HG03135 (cell line): ENCODE data around the gene NPRL2.

Experiments used
- ATAC-seq: cut with Tn5 transposase; IDR thresholded peaks from one replicate; pipeline ENCODE4 v1.9.1; 2021; ENCODE audit warnings: mild to moderate bottlenecking, moderate library complexity; ENCODE audit not compliant: unreplicated experiment

The NPRL2 gene

GRCh38 chr3:50373146-50374051, 22.8 kb upstream of the NPRL2 start:
- no peak for ATAC-seq

- ATAC-seq: no peak
Measured at GRCh38 chr3:50372349-50372748, 21.8 kb upstream of the NPRL2 start.

DNA sequence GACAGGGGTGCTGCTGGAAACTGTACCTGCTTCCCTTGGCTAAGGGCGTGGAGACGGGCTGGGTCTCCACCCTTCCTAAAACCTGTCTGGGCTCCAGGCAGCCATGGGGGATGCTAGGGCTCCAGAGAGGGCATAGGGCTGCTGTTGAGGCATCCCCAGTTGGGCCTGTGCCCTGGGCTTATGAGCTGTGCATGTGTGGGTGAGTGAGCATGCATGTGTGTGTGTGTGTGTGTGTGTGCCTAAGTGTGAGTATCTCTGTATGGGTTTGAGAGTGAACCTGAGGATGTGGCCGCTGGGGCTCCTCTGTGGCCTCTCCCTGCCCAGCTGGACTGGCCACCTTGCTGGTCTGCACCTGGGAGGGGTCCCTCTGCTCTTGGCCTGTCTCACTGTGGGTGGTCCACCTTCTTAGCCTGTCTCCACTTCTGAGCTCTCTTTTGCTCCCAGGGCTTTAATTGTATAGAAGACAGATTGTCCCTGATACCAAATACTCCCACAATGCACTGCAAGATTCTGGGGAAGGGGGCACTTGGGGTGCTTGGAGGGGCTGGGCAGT, 20.6 kb upstream of the NPRL2 start:
- no peak for ATAC-seq

DNA sequence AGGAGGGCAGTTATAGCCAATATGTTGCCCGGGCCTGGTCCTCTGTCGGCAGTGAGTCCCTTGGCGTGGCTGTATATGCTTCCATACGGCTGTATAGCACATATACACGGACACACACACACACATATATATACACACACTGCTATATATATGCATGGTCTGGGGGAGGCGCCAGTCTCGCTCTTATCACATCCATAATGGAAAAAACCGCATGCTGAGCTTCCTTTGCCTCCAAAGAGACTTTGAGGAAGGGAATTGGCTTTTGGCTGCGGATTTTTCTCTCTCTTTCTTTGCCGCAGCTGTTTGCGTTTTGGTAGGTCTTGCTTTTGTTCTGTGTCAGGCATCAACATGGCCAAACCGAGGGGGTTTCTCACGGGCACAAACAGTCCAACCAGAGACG, 20.0 kb upstream of the NPRL2 start:
- no peak for ATAC-seq

GRCh38 chr3:50369012-50369670, 18.6 kb upstream of the NPRL2 start:
- ATAC-seq: no peak

DNA sequence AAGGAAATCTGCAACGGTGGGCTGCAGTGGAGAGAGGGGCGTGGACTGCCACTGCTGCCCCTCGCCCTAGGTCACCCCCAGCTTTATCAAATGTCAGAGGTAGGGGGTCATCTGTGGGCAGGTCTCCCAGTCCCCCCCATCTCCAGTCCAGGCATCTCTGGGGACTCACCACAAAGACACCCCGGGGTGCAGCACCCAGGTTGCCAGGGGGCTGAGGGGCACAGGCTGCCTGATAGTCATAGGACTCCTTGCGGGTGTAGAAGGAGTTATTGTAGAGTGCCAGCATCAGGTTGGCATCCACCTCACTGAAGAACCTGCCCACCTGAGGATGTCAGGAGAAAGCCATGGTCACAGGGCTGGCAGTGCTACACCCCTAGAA, 15.3 kb upstream of the NPRL2 start:
- ATAC-seq: no peak

GRCh38 chr3:50365080-50365841, 14.7 kb upstream of the NPRL2 start:
- peak; percentile 84 for ATAC-seq

- ATAC-seq: no peak
Measured at GRCh38 chr3:50364573-50365079, 14.1 kb upstream of the NPRL2 start.

DNA sequence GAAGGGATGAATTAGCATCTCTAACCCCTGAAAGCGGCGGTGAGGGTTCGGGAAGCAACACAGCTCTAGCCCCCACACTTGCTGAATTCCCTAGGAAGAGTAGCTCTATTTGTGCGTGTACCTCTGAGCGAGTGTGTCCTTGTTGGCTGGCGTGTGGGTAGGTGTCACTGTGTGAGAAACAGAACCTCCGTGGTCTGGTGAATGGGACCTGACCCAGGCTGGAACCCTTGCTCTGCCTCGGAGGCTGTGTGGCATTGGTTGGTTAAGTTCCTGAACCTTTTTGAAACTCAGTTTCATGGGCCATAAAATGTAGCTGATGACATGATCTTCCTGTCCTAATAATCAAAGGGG, 9.2 kb upstream of the NPRL2 start:
- ATAC-seq: no peak

- ATAC-seq: peak; percentile 98
Measured at GRCh38 chr3:50358911-50359759, 8.6 kb upstream of the NPRL2 start, which contains the start of gene TMEM115. TMEM115 (minus strand) TSS chr3:50359521; CDS start chr3:50359063, 458 bp downstream.

DNA sequence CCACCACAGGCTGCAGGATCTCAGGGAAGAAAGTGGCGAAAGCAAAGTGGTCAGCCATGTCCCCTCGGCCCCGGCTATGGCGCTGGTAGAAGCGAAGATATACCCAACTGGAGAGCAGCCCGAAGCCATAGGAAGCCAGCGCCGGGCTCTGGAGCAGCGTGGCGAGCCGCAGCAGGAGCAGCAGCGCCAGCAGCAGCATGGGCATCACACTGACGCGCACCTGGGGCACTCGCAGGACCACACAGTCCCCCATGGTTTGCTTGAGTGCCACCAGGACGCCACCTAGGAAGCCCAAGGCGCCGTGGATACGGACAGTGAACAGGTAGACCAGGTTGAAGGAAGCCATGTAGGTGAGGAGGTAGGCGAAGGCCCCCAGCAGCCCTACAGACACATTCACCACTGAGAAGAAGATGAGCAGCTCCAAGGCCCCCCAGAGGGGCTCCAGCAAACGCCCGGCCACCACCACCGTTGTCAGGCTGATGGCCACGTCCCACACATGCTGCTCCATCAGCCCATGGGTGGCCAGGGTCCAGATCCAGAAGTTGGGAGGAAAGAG, 7.9 kb upstream of the NPRL2 start:
- no peak for ATAC-seq

DNA sequence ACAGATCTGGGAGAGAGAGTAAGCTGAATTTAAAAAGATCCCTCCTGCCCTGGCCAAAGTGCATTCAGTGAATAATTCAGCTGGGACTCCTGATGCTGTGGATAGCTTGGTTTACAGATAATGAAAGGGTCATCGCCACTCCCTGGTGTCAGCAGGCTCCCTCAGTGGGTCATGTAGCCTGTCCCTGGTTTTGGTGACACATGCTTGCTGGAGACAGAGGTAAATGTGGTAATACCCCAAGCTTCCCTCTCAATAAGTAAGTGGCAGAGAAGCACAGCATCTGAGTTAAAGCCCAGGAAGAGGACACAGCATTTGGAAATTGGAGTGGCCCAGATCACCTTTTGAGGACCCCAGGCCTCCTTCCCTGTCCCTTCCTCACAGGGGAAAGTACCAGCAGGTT, 6.9 kb upstream of the NPRL2 start:
- no peak for ATAC-seq

GRCh38 chr3:50356553-50356952, 6.0 kb upstream of the NPRL2 start:
- no peak for ATAC-seq

GRCh38 chr3:50355829-50356552, 5.4 kb upstream of the NPRL2 start:
- no peak for ATAC-seq

DNA sequence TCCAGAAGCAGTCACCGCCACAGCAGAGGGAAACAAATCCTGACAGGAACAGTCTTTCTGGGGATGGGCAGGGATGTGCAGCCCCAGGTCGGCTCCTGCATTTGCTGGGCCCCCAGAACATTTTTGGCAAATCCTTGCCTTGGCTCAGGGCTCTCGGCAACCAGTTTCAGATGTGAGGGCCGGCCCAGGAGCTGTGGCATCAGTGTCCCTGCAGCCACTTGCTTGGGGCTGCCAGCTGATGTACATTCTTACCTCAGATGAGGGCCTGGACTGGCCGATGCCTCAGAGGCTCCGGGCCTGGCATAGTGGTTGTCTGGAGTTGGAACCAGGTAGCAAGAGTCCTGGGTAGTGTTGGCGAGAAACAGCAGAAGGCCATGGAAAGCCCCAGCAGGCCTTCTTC, 4.3 kb upstream of the NPRL2 start:
- no peak for ATAC-seq

- no peak for ATAC-seq
Measured at GRCh38 chr3:50354186-50354764, 3.7 kb upstream of the NPRL2 start.

GRCh38 chr3:50353245-50354004, 2.9 kb upstream of the NPRL2 start:
- ATAC-seq: no peak

DNA sequence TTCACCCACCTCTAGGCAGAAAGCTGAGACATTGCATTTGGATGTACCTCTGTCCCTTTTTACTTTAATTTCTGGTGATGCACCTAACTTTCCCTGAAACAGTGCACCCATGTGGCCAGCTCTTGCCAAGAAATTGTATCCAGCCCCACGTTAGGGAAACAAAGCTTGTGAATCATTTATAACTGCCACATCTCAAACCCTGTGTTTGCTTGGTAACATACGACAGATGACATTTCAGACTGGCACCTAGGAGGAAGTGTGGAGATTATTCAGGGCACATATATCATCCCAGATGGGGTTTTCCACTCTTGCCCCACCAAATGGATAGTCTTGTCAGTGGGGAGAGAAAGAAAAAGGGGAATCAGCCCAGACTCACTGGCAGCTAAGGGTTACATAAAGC, 2.2 kb upstream of the NPRL2 start:
- no peak for ATAC-seq
